AG09309 (cell line): Measurements from ENCODE around the gene NFATC1.

Experiments used
- DNase-seq: peaks from one replicate; pipeline ENCODE4 v3.0.0-alpha.2; 2010; ENCODE audit warnings: low read depth
- H3K4me3 ChIP-seq: 2 replicates; pipeline ENCODE4 v1.5.1; 2011; ENCODE audit warnings: mild to moderate bottlenecking, low read depth, low read length, moderate library complexity; ENCODE audit not compliant: control insufficient read depth
- TF ChIP-seq, protein P1 (sequence below): IDR thresholded peaks from 2 replicates; pipeline ENCODE4 v1.5.1; 2011; ENCODE audit warnings: mild to moderate bottlenecking, low read depth, low read length, inconsistent platforms; ENCODE audit not compliant: insufficient read depth, control insufficient read depth; ENCODE audit errors: missing control alignments

NFATC1 gene

DNA sequence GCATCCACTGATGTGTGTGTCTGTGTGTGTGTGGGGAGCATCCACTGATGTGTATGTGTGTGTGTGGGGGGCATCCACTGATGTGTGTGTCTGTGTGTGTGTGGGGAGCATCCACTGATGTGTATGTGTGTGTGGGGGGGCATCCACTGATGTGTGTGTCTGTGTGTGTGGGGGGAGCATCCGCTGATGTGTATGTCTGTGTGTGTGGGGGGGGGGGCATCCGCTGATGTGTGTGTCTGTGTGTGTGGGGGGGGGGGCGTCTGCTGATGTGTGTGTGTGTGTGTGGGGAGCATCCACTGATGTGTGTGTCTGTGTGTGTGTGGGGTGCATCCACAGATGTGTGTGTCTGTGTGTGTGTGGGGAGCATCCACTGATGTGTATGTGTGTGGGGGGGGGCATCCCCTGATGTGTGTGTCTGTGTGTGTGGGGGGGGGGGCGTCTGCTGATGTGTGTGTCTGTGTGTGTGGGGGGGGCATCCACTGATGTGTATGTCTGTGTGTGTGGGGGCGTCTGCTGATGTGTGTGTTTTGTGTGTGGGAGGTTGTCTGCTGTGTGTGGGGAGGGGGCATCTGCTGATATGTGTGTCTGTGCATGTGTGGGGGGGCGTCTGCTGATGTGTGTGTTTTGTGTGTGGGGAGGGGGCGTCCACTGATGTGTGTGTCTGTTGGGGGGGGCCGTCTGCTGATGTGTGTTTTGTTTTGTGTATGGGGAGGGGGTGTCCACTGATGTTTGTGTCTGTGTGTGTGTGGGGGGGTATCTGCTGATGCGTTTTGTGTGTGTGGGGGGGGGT is 125.9 kb downstream of the NFATC1 start:
- no peak overlapping the region for H3K4me3 ChIP-seq
- TF ChIP-seq, protein P1, sequence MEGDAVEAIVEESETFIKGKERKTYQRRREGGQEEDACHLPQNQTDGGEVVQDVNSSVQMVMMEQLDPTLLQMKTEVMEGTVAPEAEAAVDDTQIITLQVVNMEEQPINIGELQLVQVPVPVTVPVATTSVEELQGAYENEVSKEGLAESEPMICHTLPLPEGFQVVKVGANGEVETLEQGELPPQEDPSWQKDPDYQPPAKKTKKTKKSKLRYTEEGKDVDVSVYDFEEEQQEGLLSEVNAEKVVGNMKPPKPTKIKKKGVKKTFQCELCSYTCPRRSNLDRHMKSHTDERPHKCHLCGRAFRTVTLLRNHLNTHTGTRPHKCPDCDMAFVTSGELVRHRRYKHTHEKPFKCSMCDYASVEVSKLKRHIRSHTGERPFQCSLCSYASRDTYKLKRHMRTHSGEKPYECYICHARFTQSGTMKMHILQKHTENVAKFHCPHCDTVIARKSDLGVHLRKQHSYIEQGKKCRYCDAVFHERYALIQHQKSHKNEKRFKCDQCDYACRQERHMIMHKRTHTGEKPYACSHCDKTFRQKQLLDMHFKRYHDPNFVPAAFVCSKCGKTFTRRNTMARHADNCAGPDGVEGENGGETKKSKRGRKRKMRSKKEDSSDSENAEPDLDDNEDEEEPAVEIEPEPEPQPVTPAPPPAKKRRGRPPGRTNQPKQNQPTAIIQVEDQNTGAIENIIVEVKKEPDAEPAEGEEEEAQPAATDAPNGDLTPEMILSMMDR = no peak
- DNase-seq = no peak

DNA sequence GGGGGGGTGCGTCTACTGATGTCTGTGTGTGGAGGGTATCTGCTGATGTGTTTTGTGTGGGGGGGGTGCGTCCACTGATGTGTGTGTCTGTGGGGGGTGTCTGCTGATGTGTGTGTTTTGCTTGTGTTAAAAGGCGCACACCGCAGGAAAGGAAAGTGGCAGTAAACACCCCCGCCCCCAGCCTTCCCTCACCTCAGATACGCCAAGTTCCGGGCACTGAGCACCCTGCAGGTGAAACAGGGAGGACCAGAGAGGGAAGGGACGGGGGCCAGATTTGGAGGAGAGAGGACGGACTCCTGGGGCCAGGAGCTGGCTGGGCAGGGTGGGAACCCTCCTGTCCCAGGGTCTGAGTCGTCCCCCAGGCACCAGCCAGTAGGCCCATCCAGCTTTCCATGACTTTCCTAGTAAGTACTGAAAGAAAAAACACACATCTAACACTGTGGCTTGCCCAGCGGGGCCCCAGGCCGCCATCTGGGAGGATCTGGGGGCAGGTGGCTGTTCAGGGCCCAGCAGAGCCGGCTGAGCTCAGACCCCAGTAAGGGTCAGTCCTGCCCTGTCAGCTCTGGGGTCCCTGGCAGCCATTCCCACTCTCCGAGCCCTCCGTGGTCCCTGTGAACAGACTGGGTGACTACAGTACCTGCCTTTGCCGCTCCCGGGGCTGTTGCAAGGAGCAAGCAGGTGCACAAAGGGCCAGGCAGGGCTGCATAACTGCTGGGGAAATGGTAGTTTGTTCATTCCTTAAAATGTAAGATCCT is 126.9 kb downstream of the NFATC1 start:
- H3K4me3 ChIP-seq = no peak overlapping the region
- TF ChIP-seq, protein P1 = no peak
- DNase-seq = no peak

DNA sequence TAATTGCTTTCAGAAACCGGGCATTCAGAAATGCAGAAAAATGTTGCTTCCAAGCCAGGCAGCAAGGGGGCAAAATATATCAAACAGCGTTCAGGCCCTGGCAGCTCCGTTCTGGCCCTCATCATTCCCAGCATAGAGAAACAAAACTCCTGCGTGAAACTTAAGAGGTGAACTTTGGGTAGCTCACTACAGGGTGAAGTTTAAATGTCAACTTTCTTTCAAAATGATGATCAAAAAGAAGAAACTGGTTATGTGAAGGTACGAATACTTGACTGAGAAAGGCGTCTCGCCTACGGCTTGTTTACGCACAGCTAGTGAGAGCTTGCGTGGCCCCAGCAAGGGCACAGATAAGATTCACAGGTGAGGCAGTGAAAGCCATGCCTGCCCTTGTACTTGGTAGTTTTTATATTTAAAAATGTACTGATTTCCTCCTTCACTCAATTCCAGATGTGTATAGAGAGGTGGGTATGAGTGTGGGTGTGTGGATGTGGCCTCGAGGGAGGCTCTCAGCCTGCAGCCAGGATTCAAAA is 127.5 kb downstream of the NFATC1 start:
- TF ChIP-seq, protein P1 = no peak
- no peak for DNase-seq
- no peak overlapping the region for H3K4me3 ChIP-seq

DNA sequence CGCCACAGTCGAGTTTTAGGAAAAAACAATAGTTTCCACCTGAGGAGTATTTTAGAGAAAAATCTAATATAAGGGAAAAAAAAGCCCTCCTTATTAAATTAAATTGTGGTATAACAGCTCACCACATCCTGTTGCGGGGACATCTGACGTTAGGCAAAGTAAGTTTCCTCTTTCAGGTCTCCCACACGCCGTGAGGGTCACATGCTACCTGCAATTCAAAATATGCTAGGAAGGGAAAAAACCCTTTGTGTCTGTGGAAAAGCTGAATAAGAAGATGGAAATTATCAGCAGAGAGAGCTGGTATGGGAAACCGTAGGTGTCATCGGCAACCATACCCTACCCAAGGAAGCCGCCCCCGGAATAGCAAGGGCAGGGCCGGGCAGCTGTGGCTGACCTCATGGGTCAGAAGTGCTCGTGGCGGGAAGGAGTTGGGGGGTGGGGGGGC is 128.0 kb downstream of the NFATC1 start:
- H3K4me3 ChIP-seq = no peak overlapping the region
- DNase-seq = no peak
- TF ChIP-seq, protein P1 = no peak

DNA sequence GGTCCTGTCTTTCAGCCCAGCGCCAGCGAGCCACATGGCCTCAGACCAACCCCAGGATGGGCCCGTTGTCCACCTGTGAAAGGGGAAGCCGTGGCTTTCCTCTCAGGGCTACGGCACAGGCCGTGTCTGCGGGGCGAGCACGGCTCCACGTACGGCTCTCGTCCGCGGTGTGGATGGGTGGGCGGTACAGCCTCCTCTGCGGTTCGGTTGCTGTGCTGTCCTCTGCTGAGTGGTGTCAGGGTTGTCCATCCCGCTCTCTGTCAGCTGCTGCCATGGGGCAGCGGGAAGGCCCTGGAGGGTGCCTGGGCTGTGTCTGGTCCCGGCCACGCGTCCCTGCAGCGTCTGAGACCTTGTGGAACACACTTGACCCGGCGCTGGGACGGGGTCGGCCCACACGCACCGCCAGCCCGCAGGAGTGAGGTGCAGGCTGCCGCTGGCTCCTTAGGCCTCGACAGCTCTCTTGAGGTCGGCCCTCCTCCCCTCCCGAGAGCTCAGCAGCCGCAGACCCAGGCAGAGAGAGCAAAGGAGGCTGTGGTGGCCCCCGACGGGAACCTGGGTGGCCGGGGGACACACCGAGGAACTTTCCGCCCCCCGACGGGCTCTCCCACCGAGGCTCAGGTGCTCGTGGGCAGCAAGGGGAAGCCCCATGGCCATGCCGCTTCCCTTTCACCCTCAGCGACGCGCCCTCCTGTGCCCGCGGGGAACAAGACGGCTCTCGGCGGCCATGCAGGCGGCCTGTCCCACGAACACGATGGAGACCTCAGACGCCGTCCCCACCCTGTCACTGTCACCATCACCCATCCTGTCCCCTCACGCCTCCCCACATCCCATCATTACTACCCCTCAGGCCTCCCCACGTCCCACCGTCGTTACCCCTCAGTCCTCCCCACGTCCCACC is 128.7 kb downstream of the NFATC1 start:
- DNase-seq = no peak
- TF ChIP-seq, protein P1 = no peak
- H3K4me3 ChIP-seq = no peak overlapping the region
